GM12801 (cell line): ENCODE measurements around the gene USP10.

Source experiments
- TF ChIP-seq, protein P1 (sequence below): IDR thresholded peaks from one replicate; pipeline ENCODE4 v1.5.1; 2011; ENCODE audit warnings: control low read depth; ENCODE audit not compliant: insufficient read length; ENCODE audit errors: extremely low read depth

USP10 gene

DNA sequence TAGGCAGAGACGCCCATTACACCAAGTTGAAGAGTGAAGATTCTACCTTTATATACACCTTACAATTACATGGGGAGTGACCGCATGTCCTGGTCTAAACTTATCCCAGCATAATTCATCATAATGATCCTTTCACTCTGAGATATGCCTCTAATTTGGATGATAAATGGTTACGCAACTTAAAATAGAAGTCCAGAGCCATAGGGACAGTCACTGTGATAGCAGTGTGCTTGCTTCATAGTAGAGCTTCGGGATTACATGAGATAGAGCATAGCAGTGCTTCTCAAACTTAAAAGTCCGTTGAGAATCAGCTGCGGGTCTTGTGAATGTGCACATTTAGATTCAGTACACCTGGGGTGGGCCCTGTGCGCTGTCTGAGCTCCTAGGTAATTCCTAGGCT is 16.9 kb downstream of the USP10 start:
- TF ChIP-seq, protein P1, sequence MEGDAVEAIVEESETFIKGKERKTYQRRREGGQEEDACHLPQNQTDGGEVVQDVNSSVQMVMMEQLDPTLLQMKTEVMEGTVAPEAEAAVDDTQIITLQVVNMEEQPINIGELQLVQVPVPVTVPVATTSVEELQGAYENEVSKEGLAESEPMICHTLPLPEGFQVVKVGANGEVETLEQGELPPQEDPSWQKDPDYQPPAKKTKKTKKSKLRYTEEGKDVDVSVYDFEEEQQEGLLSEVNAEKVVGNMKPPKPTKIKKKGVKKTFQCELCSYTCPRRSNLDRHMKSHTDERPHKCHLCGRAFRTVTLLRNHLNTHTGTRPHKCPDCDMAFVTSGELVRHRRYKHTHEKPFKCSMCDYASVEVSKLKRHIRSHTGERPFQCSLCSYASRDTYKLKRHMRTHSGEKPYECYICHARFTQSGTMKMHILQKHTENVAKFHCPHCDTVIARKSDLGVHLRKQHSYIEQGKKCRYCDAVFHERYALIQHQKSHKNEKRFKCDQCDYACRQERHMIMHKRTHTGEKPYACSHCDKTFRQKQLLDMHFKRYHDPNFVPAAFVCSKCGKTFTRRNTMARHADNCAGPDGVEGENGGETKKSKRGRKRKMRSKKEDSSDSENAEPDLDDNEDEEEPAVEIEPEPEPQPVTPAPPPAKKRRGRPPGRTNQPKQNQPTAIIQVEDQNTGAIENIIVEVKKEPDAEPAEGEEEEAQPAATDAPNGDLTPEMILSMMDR, result no peak

DNA sequence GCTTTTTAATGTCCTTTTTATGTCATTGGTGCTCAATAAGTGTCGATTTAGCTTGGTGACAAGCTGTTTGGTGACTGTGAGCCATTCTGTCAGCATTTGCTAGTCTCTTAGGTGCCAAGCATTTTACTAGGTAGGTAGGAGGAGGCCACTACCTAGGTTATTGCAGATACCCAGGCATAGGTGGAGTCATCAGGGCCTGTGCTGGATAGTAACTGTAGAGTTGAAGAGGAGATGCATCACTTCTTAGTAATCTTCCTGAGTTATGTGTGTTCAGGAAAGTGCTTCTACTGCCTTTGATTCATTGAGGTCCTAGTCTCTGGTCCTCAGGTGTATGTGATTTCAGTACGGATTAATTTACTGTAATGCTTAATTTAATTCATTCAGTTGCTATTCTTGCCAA is 17.7 kb downstream of the USP10 start:
- TF ChIP-seq, protein P1, result no peak

DNA sequence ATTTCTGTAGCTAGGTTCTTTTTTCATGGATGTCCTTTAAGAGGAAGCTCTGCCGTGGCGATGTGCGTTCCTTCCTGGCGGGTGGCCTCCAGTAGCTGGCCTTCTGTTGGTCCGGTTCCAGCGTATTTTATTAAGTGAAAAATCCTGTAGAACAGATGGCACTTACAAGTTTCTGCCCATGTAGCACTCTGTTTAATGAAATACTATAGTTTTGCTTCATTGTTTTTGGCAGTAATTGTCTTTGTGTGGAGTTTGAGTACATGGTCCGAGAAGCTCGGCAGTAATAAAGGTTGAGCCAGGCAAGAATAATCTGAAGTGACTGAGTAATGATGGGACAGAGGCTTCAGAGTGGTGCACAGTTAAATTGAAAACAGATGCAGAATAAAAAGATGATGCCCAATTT is 20.4 kb downstream of the USP10 start:
- TF ChIP-seq, protein P1, result no peak

DNA sequence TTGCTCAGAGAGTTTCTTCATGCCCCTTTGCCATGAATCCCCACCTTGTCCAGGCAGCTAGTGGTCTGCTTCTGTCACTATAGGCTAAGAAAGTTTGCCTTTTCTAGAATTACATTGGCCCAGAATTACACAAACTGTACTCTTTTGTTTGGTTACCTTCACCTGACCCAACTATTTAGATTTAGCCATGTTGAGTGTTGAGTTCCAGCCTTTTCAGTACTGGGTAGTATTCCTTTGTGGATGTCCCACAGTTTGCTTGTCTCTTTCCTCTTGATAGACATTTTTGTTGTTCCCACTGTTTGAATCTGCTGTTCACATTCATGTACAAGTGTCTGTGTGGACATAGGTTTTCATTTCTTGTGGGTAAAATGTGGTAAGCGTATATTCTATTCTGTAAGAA is 22.3 kb downstream of the USP10 start:
- TF ChIP-seq, protein P1, result no peak

DNA sequence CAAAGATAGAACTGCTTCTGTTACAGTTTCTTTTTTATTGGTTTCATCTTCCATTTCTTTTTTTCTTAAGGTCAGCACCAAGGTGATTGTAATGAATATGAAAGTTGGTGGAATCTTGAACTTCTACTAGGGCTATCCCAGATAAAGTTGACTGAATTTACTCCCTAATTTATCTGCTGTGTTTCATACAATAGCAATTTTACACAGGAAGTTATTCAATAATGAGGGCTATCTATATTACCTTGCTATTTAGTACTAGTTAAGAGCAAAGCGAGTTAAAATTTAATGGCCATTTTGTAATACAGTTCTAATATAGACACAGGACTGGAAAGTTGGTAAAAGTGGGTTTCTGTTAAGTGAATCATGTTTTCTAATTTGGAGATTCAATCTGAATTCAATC is 24.1 kb downstream of the USP10 start:
- TF ChIP-seq, protein P1, result no peak

DNA sequence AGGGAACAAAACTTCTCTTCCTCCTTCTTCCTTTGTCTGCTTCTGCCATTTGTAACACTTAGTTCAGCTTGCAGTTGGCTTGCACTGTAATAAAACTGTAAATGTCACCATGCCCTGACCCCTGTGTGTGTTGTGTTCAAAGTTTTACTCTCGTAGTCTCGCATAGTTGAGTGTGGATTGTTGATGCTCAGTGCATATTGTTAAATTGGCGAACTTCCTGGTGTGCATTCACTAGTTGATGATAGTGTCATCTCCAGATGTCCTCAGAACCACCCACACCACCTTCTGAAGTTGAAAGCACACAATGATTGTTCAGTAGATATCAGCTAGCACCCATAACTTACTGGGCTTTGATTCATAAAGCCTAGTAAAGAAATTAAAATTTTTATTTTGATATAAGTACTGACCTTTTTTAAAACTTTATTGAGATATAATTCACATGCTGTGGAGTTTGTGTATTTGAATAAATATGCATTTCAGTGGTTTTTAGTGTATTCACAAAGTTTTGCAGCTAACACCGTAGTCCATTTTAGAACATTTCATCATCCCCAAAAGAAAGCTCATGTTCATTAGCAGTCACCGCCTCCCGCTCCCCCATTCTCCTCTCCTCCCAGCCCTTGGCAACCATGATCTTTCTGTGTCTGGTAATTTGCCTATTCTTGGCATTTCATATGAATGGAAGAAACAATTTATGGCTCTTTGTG is 25.0 kb downstream of the USP10 start:
- TF ChIP-seq, protein P1, result no peak

DNA sequence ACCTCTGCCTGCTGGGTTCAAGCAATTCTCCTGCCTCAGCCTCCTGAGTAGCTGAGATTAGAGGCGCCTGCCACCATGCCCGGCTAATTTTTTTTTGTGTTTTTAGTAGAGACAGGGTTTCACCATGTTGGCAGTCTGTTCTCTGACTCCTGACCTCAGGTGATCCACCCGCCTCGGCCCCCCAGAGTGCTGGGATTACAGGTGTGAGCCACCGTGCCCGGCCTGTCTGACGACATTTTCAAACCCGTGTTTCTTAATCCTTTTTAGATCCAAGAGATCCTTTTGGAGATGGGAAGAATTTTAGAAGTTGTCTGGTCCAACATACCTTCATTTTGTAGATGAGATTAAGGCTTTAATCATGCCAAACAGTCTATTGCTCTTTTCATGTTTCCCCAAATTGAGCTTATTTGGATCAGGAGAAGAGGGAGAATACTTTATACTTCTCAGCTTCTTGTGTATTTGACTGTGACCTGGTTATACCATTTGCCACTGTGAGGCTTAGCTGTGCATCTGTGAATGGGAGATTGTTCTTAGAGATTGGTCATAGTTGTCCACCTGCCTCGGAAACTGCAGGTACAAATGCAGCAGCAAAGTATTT is 25.8 kb downstream of the USP10 start:
- TF ChIP-seq, protein P1, result no peak
